Heart left ventricle (tissue), 13 donors: ENCODE measurements around the gene LYPD6B.

Experiments
- POLR2A ChIP-seq, 2 donors: fragments of 450-650 bp; IDR thresholded peaks; one replicate each; pipeline ENCODE4 v1.6.1; 2017; ENCODE audit warnings: antibody characterized with exemption in 2 of 2, mild to moderate bottlenecking in 2 of 2, moderate library complexity in 2 of 2
- TF ChIP-seq, protein P1 (sequence below), 12 donors: fragments of 200-600 bp; sonication (generic) in 4 of 12; IDR thresholded peaks; one replicate each; pipeline versions ENCODE4 v1.5.0 to v1.8.0; 2018 to 2022; ENCODE audit warnings: antibody characterized with exemption in 12 of 12, mild to moderate bottlenecking in 5 of 12
- donor health status: ischemic (EF 13 %, LVEDD 7.1; RV severe dilation, severe dysfunction).
- donor health status: DM: no; HTN: yes; CAD: no.
- donor health status: DM: no; HTN: no; CAD: no.
- donor health status: ischemic (EF 25% LVEDD 6.9; RV normal size, moderate dysfunction).
- donor health status: ischemic (EF 25% LVEDD 5.7; RV mildly dilated, moderate dysfunction).
- donor health status: ischemic (EF 35%, LVEDD 5.7; RV mildly dilated, moderate dysfunction).
- donor health status: nonischemic (EF 11% LVEDD 7.7; RV severe dilation, severe dysfunction).
- donor health status: DM: yes; HTN: yes; CAD: no.
- donor health status: PGD.
- donor health status: ischemic (EF 29% LVEDD 5.4; RV normal size, mild dysfunction).
- donor health status: nonischemic (EF 23%, LVEDD 6.1; RV moderate dilation, normal function).

GRCh38 chr2:149049142-149049541 lies 10.6 kb downstream of the LYPD6B start:
- TF ChIP-seq, protein P1, sequence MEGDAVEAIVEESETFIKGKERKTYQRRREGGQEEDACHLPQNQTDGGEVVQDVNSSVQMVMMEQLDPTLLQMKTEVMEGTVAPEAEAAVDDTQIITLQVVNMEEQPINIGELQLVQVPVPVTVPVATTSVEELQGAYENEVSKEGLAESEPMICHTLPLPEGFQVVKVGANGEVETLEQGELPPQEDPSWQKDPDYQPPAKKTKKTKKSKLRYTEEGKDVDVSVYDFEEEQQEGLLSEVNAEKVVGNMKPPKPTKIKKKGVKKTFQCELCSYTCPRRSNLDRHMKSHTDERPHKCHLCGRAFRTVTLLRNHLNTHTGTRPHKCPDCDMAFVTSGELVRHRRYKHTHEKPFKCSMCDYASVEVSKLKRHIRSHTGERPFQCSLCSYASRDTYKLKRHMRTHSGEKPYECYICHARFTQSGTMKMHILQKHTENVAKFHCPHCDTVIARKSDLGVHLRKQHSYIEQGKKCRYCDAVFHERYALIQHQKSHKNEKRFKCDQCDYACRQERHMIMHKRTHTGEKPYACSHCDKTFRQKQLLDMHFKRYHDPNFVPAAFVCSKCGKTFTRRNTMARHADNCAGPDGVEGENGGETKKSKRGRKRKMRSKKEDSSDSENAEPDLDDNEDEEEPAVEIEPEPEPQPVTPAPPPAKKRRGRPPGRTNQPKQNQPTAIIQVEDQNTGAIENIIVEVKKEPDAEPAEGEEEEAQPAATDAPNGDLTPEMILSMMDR (IDR thresholded peaks at IDR 0.05) = no peak
- no peak for TF ChIP-seq POLR2A (IDR thresholded peaks at IDR 0.05)
